B cell (primary cell): ENCODE data around the gene KCNN1. TPM values are rescaled to one million over a fixed set of nuclear protein-coding genes. Genes with fewer than 3 reads are reported as not detected.

Experiments used
- ATAC-seq: fragments of 200-7000 bp; cut with Tn5 transposase; one replicate; pipeline ENCODE4 v1.10.0; 2021; ENCODE audit warnings: low read depth, mild to moderate bottlenecking, moderate number of reproducible peaks, moderate library complexity
- CTCF ChIA-PET: fragments of 350-600 bp; sonication (Branson Sonifier 250); formaldehyde crosslinking; loops from one replicate; lab custom pipeline; 2021; ENCODE audit warnings: antibody characterized with exemption, inconsistent platforms; lab: Charles Lee
- POLR2A ChIA-PET: fragments of 350-600 bp; sonication (Branson Sonifier 250); formaldehyde crosslinking; loops from one replicate; lab custom pipeline; 2021; ENCODE audit warnings: antibody characterized with exemption; lab: Charles Lee
- DNase-seq: peaks from one replicate; pipeline ENCODE4 v3.0.0; 2013
- H2AFZ ChIP-seq: 2 replicates; pipeline ENCODE4 v1.6.1; 2012; ENCODE audit warnings: mild to moderate bottlenecking, low read depth, low read length; ENCODE audit not compliant: insufficient read depth, poor library complexity, severe bottlenecking
- H3K27ac ChIP-seq, 2 donors: 1 replicate in 1 of 2; 2 replicates in 1 of 2; pipeline ENCODE4 v1.5.1; 2012 to 2013; ENCODE audit warnings: low read length in 2 of 2, mild to moderate bottlenecking in 2 of 2, moderate library complexity in 1 of 2
- H3K27me3 ChIP-seq, 4 experiments: fragments of 200-600 bp in 1 of 4; sonication (generic) in 1 of 4; replicated peaks in 1 of 4; 1 replicate in 2 of 4; 2 replicates in 2 of 4; pipeline versions ENCODE4 v1.6.1 to v1.7.0; 2013 to 2016; ENCODE audit warnings: low read length in 3 of 4, mild to moderate bottlenecking in 2 of 4, mixed read lengths in 1 of 4, moderate library complexity in 1 of 4; ENCODE audit not compliant: insufficient read depth in 4 of 4, control insufficient read depth in 3 of 4; ENCODE audit errors: control extremely low read depth in 1 of 4
- H3K36me3 ChIP-seq, 2 experiments: replicated peaks in 1 of 2; 1 replicate in 1 of 2; 2 replicates in 1 of 2; pipeline versions ENCODE4 v1.6.1 to v1.7.1; 2013; ENCODE audit warnings: low read length in 1 of 2; ENCODE audit not compliant: insufficient read depth in 2 of 2, control insufficient read depth in 1 of 2; ENCODE audit errors: control extremely low read depth in 1 of 2, extremely low read depth in 1 of 2
- H3K4me1 ChIP-seq, 2 donors: fragments of 200-600 bp in 1 of 2; sonication (generic) in 1 of 2; 1 replicate in 1 of 2; 2 replicates in 1 of 2; pipeline versions ENCODE4 v1.5.1 to v1.6.1; 2013 to 2017; ENCODE audit warnings: low read length in 2 of 2; ENCODE audit not compliant: control insufficient read depth in 2 of 2, insufficient read depth in 2 of 2
- H3K4me2 ChIP-seq: replicated peaks from 2 replicates; pipeline ENCODE3; 2012; ENCODE audit warnings: mild to moderate bottlenecking, low read depth, low read length; ENCODE audit not compliant: poor library complexity, severe bottlenecking
- H3K4me3 ChIP-seq, 5 experiments: fragments of 200-600 bp in 1 of 5; sonication (generic) in 1 of 5; 1 replicate in 3 of 5; 2 replicates in 2 of 5; pipeline versions ENCODE4 v1.5.1 to v1.7.0; 2011 to 2016; ENCODE audit warnings: low read length in 4 of 5, mild to moderate bottlenecking in 4 of 5, low read depth in 2 of 5, control low read depth in 1 of 5, moderate library complexity in 1 of 5; ENCODE audit not compliant: insufficient read depth in 1 of 5; ENCODE audit errors: control extremely low read depth in 1 of 5, extremely low read depth in 1 of 5
- H3K79me2 ChIP-seq: fragments of 200-600 bp; sonication (generic); one replicate; pipeline ENCODE4 v1.6.0; 2016; ENCODE audit warnings: low read length; ENCODE audit not compliant: control insufficient read depth, insufficient read depth
- H3K9ac ChIP-seq: fragments of 200-600 bp; sonication (generic); 2 replicates; pipeline ENCODE4 v1.6.1; 2017; ENCODE audit warnings: mild to moderate bottlenecking, low read length, moderate library complexity
- H3K9me3 ChIP-seq, 3 donors: one replicate each; pipeline versions ENCODE4 v1.6.1 to v1.7.1; 2013; ENCODE audit warnings: low read length in 2 of 3; ENCODE audit not compliant: control insufficient read depth in 2 of 3, insufficient read depth in 1 of 3; ENCODE audit errors: control extremely low read depth in 1 of 3
- H4K20me1 ChIP-seq: 2 replicates; pipeline ENCODE4 v1.6.0; 2012; ENCODE audit warnings: mild to moderate bottlenecking, low read length; ENCODE audit not compliant: insufficient read depth, control insufficient read depth, poor library complexity, severe bottlenecking
- H3K27ac Mint-ChIP-seq: one replicate; pipeline ENCODE4 v1.8.0; 2021; ENCODE audit warnings: mixed read lengths
- H3K27me3 Mint-ChIP-seq: one replicate; pipeline ENCODE4 v1.8.0; 2021; ENCODE audit warnings: mixed read lengths
- H3K4me1 Mint-ChIP-seq: one replicate; pipeline ENCODE4 v1.8.0; 2021; ENCODE audit warnings: mixed read lengths
- H3K4me3 Mint-ChIP-seq: one replicate; pipeline ENCODE4 v1.8.0; 2021; ENCODE audit warnings: mixed read lengths
- H3K9me3 Mint-ChIP-seq: one replicate; pipeline ENCODE4 v1.8.0; 2022; ENCODE audit warnings: mixed read lengths; ENCODE audit not compliant: insufficient read depth
- CTCF ChIP-seq: fragments of 200-600 bp; IDR thresholded peaks from one replicate; pipeline ENCODE4 v1.8.0; 2022; ENCODE audit warnings: antibody characterized with exemption, mild to moderate bottlenecking
- EZH2 ChIP-seq: IDR thresholded peaks from 2 replicates; pipeline ENCODE4 v1.6.1; 2012; ENCODE audit warnings: borderline replicate concordance, low read depth, mild to moderate bottlenecking, moderate library complexity, low read length; ENCODE audit not compliant: insufficient read depth, poor library complexity, severe bottlenecking
- WGBS: methylation state at CpG from one replicate; pipeline ENCODE4 v1.1.5; 2013; ENCODE audit warnings: missing lambda C conversion rate; ENCODE audit not compliant: insufficient coverage; 5-methylcytosine and 5-hydroxymethylcytosine counted together
- intact Hi-C: fragments of 100-400 bp; cut with micrococcal nuclease; formaldehyde crosslinking; loops from one replicate; pipeline ENCODE4 v1.10.0; 2022
- polyA plus RNA-seq: library from polyadenylated mRNA; depleted of rRNA; stranded (reverse); fragments of >200 nt; gene quantifications from 2 replicates; pipeline ENCODE4 v1.2.3, GENCODE V29; 2012
- total RNA-seq, 2 donors: library from RNA; stranded (reverse); fragments of 120-200 nt in 1 of 2; gene quantifications; 1 replicate in 1 of 2; 2 replicates in 1 of 2; pipeline versions ENCODE4 v1.2.3 to v1.2.4, GENCODE V29; 2013 to 2022

The KCNN1 gene
- total and polyA plus RNA-seq, 2 donors (not counting 1 experiment from before 2014, with no cell fraction given) = 0.04 TPM; not detected in 1

- H3K4me3 Mint-ChIP-seq = no peak overlapping the region
- no peaks in the 10 kb centered on the region for H4K20me1 ChIP-seq
- TF ChIP-seq EZH2 = no peak
- no peak for TF ChIP-seq CTCF
- no peaks in the 10 kb centered on the region for H3K4me1 ChIP-seq
- no peaks in the 10 kb centered on the region for H3K4me1 Mint-ChIP-seq
- H3K4me2 ChIP-seq = no peak overlapping the region
- DNase-seq = no peak
- ChIA-PET CTCF (interaction anchor here (0.7 to 1.2 kb wide), 4 partner anchors 12 to 197 kb away, joined by 3 to 4 read pairs (median 4); partner anchors contain the start of gene RPL18A), POLR2A (no interaction called here)
- no peaks in the 10 kb centered on the region for H3K36me3 ChIP-seq
- ATAC-seq = no peak
- H3K27me3 ChIP-seq = peaks cover 0 to 5% (median 0%) of the 10 kb centered on the region in 4 experiments
- no peak overlapping the region for H3K27ac ChIP-seq
- H3K27me3 Mint-ChIP-seq = peaks cover 9% of the 10 kb centered on the region
- H3K9ac ChIP-seq = no peak overlapping the region
- 92% methylated on average over 2 of the region's 4 CpGs for WGBS
- no peaks in the 10 kb centered on the region for H3K9me3 Mint-ChIP-seq
- H3K4me3 ChIP-seq = no peak overlapping the region
- H3K9me3 ChIP-seq = no peaks in the 10 kb centered on the region
- intact Hi-C loops = no loop called here
- H3K79me2 ChIP-seq = no peaks in the 10 kb centered on the region
- no peak overlapping the region for H2AFZ ChIP-seq
- H3K27ac Mint-ChIP-seq = no peak overlapping the region
Observed at GRCh38 chr19:17926044-17926443, 40.9 kb upstream of the KCNN1 start.

- TF ChIP-seq EZH2 (no peak), CTCF (no peak)
- POLR2A ChIA-PET = interaction anchor here (0.6 to 1.5 kb wide), 2 partner anchors 9 to 69 kb away, joined by 4 to 5 read pairs; partner anchors contain the start of gene RPL18A
Observed at GRCh38 chr19:17929056-17929455, 37.9 kb upstream of the KCNN1 start.

More at GRCh38 chr19:17929056-17929455, 37.9 kb upstream of the KCNN1 start:
- no peak overlapping the region for H3K4me3 ChIP-seq
- no peaks in the 10 kb centered on the region for H3K36me3 ChIP-seq
- H3K27ac ChIP-seq = no peak overlapping the region
- H3K79me2 ChIP-seq = peaks cover 13% of the 10 kb centered on the region
- intact Hi-C loops = no loop called here
- peaks cover 0 to 5% (median 0%) of the 10 kb centered on the region in 3 donors for H3K9me3 ChIP-seq
- peaks cover 11 to 19% of the 10 kb centered on the region in 2 donors for H3K4me1 ChIP-seq
- WGBS = 62% methylated on average over 4 of the region's 4 CpGs
- H4K20me1 ChIP-seq = no peaks in the 10 kb centered on the region
- no peak overlapping the region for H3K4me2 ChIP-seq
- CTCF ChIA-PET = interaction anchor here (0.7 to 11.7 kb wide), 3 partner anchors 9 to 180 kb away, joined by 3 to 374 read pairs (median 4); partner anchors contain the start of genes JAK3 and RPL18A
- Mint-ChIP-seq H3K9me3 (no peaks in the 10 kb centered on the region), H3K4me1 (peaks cover 20% of the 10 kb centered on the region), H3K27ac (no peak overlapping the region), H3K4me3 (no peak overlapping the region), H3K27me3 (peaks cover 9% of the 10 kb centered on the region)
- peaks cover 0 to 5% (median 0%) of the 10 kb centered on the region in 4 experiments for H3K27me3 ChIP-seq
- DNase-seq (no peak), ATAC-seq (no peak)
- no peak overlapping the region for H3K9ac ChIP-seq
- H2AFZ ChIP-seq = no peak overlapping the region
